Measurements from ENCODE around the gene SLC39A8. TPM values are rescaled to one million over a fixed set of nuclear protein-coding genes. Genes with fewer than 3 reads are reported as not detected.
"Not testable (repeated sequence)": the region's sequence is repeated elsewhere in the genome, so short reads cannot be mapped to it uniquely, and the experiment has no call there.

The SLC39A8 gene
- total RNA-seq, 1 donor from 2014 or later = 211 TPM

DNA sequence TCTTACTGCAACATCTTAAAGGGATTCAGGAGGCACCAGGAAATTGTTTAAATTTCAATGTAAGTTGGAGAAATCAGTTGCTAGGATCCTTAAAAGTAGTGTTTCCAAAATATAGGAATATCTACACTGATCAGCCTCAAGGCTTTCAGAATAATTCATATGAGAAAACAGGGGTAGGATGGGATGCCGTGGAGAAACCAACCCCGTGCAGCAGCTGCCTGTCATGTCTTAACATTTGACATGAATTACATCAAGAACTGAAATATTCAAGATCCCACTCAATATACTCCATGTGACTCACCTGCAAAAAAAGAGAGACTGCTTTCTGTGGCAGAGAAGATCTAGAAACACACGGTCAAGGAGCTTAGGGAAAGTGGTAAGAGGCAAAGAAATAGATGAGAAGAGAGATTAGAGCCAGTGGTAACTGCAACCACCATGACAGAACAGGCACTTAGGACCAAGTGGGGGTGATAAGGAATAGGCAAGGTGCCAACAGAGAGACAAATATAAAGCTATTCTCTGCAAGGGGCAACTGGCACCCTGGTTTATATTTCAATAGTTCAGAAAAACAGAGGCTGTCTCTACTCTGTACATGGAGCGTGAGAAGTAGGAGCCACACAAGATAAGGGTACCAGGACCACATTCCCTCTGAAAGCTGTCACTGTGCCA is 64.0 kb downstream of the SLC39A8 start:
- Mint-ChIP-seq H3K27ac (ENCODE audit: unreplicated experiment) (peak overlapping the region; percentile 1), H3K4me1 (ENCODE audit: unreplicated experiment) (no peaks in the 10 kb centered on the region), H3K9me3 (ENCODE audit: unreplicated experiment) (no peaks in the 10 kb centered on the region)

GRCh38 chr4:102273317-102273716 is 72.0 kb downstream of the SLC39A8 start:
- not testable (repeated sequence) for DNase-seq (ENCODE audit: low spot score); H3K27ac Mint-ChIP-seq (ENCODE audit: unreplicated experiment); H3K27me3 Mint-ChIP-seq (ENCODE audit: unreplicated experiment); H3K9me3 Mint-ChIP-seq (ENCODE audit: unreplicated experiment); H3K4me3 Mint-ChIP-seq (ENCODE audit: unreplicated experiment)
- Mint-ChIP-seq H3K36me3 (ENCODE audit: low read depth, unreplicated experiment) (peaks cover 46% of the 10 kb centered on the region), H3K4me1 (ENCODE audit: unreplicated experiment) (peaks cover 23% of the 10 kb centered on the region)

More for the DNA sequence above, 64.0 kb downstream of the SLC39A8 start:
- peaks cover 56% of the 10 kb centered on the region for H3K36me3 Mint-ChIP-seq (ENCODE audit: low read depth, unreplicated experiment)
- no peak for DNase-seq (ENCODE audit: low spot score)
- peak overlapping the region; percentile 21 for H3K4me3 Mint-ChIP-seq (ENCODE audit: unreplicated experiment)
- peaks cover 2% of the 10 kb centered on the region for H3K27me3 Mint-ChIP-seq (ENCODE audit: unreplicated experiment)
- TF ChIP-seq, protein P1, sequence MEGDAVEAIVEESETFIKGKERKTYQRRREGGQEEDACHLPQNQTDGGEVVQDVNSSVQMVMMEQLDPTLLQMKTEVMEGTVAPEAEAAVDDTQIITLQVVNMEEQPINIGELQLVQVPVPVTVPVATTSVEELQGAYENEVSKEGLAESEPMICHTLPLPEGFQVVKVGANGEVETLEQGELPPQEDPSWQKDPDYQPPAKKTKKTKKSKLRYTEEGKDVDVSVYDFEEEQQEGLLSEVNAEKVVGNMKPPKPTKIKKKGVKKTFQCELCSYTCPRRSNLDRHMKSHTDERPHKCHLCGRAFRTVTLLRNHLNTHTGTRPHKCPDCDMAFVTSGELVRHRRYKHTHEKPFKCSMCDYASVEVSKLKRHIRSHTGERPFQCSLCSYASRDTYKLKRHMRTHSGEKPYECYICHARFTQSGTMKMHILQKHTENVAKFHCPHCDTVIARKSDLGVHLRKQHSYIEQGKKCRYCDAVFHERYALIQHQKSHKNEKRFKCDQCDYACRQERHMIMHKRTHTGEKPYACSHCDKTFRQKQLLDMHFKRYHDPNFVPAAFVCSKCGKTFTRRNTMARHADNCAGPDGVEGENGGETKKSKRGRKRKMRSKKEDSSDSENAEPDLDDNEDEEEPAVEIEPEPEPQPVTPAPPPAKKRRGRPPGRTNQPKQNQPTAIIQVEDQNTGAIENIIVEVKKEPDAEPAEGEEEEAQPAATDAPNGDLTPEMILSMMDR (IDR thresholded peaks at IDR 0.05; ENCODE audit: unreplicated experiment) = no peak

DNA sequence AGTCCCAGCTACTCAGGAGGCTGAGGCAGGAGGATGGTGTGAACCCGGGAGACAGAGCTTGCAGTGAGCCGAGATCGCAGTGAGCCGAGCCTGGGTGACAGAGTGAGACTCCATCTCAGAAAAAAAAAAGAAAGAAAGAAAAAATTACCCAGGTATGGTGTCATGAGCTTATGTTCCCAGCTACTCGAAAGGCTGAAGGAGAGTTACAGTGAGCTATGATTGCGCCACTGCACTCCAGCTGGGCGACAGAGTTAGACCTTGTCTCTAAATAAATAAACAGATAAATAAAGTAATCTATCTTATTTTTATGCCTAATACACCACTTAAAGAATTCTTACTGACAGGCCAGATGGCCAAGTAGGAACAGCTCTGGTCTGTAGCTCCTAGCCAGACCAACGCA is 73.0 kb downstream of the SLC39A8 start:
- Mint-ChIP-seq H3K4me1 (ENCODE audit: unreplicated experiment) (peaks cover 27% of the 10 kb centered on the region), H3K9me3 (ENCODE audit: unreplicated experiment) (no peaks in the 10 kb centered on the region), H3K27me3 (ENCODE audit: unreplicated experiment) (peaks cover 3% of the 10 kb centered on the region), H3K36me3 (ENCODE audit: low read depth, unreplicated experiment) (peaks cover 50% of the 10 kb centered on the region), H3K4me3 (ENCODE audit: unreplicated experiment) (no peak overlapping the region), H3K27ac (ENCODE audit: unreplicated experiment) (no peak overlapping the region)
- TF ChIP-seq, protein P1 (IDR thresholded peaks at IDR 0.05; ENCODE audit: unreplicated experiment) = no peak
- DNase-seq (ENCODE audit: low spot score) = no peak

GRCh38 chr4:102268355-102268754 is 76.9 kb downstream of the SLC39A8 start:
- Mint-ChIP-seq H3K27me3 (ENCODE audit: unreplicated experiment) (no peaks in the 10 kb centered on the region), H3K36me3 (ENCODE audit: low read depth, unreplicated experiment) (peaks cover 23% of the 10 kb centered on the region), H3K27ac (ENCODE audit: unreplicated experiment) (no peak overlapping the region), H3K4me1 (ENCODE audit: unreplicated experiment) (peaks cover 17% of the 10 kb centered on the region), H3K9me3 (ENCODE audit: unreplicated experiment) (no peaks in the 10 kb centered on the region), H3K4me3 (ENCODE audit: unreplicated experiment) (no peak overlapping the region)
- TF ChIP-seq, protein P1 (IDR thresholded peaks at IDR 0.05; ENCODE audit: unreplicated experiment) = no peak
- no peak for DNase-seq (ENCODE audit: low spot score)

- peaks cover 18% of the 10 kb centered on the region for H3K36me3 Mint-ChIP-seq (ENCODE audit: low read depth, unreplicated experiment)
- peaks cover 15% of the 10 kb centered on the region for H3K4me1 Mint-ChIP-seq (ENCODE audit: unreplicated experiment)
- H3K9me3 Mint-ChIP-seq (ENCODE audit: unreplicated experiment) = no peaks in the 10 kb centered on the region
- peak overlapping the region; percentile 4 for H3K27ac Mint-ChIP-seq (ENCODE audit: unreplicated experiment)
- H3K27me3 Mint-ChIP-seq (ENCODE audit: unreplicated experiment) = peaks cover 1% of the 10 kb centered on the region
- H3K4me3 Mint-ChIP-seq (ENCODE audit: unreplicated experiment) = no peak overlapping the region
- DNase-seq (ENCODE audit: low spot score) = no peak
- TF ChIP-seq, protein P1 (IDR thresholded peaks at IDR 0.05; ENCODE audit: unreplicated experiment) = peak; percentile 23
Observed at GRCh38 chr4:102263024-102263787, 82.1 kb downstream of the SLC39A8 start.

All from endothelial cell (in vitro differentiated cells).